SJSA1 (cell line): ENCODE data around the gene CCDC197. TPM values are rescaled to one million over a fixed set of nuclear protein-coding genes. Genes with fewer than 3 reads are reported as not detected.

Experiments used
- total RNA-seq: library from RNA; depleted of rRNA; stranded (reverse); fragments of >200 nt; shearing (Covaris generic); gene quantifications from 2 replicates; pipeline ENCODE4 v1.2.3, GENCODE V29; 2014; rRNA removed

CCDC197 gene
- total RNA-seq, 1 experiment from 2014 or later: not detected

Other genes starting within 250 kb of the CCDC197 start
- not detected in 2 replicates for gene PRIMA1, start 208.8 kb upstream of the CCDC197 start, total RNA-seq
- gene FAM181A, start 70.0 kb upstream of the CCDC197 start, total RNA-seq: not detected in 2 replicates
- 14.9 and 22.0 TPM in 2 replicates for gene ASB2, start 20.7 kb upstream of the CCDC197 start, total RNA-seq
- 0.81 and 1.3 TPM in 2 replicates for gene OTUB2, start 29.0 kb downstream of the CCDC197 start, total RNA-seq
- 145 and 159 TPM in 2 replicates for gene DDX24, start 83.9 kb downstream of the CCDC197 start, total RNA-seq
- gene IFI27L1, start 84.0 kb downstream of the CCDC197 start, total RNA-seq: 23.3 and 26.0 TPM in 2 replicates
- 267 and 474 TPM in 2 replicates for gene IFI27, start 113.4 kb downstream of the CCDC197 start, total RNA-seq
- gene IFI27L2, start 132.3 kb downstream of the CCDC197 start, total RNA-seq: 98.0 and 148 TPM in 2 replicates
- 0.50 and 1.00 TPM in 2 replicates for gene PPP4R4, start 177.0 kb downstream of the CCDC197 start, total RNA-seq